K562 (cell line): ENCODE measurements around the gene ZNF2. TPM values are rescaled to one million over a fixed set of nuclear protein-coding genes. Genes with fewer than 3 reads are reported as not detected.

Source experiments
- ATAC-seq: fragments of 200-7000 bp; cut with Tn5 transposase; 3 replicates; pipeline ENCODE4 v1.9.1; 2020; ENCODE audit warnings: moderate library complexity
- BruUV-seq: library from RNA; stranded (reverse); fragments of 400-500 nt; replicated peaks from 2 replicates; lab custom pipeline; 2021; lab: Mats Ljungman, UMichigan
- CTCF ChIA-PET: fragments of 300-600 bp; formaldehyde crosslinking; extraction: SDS; loops from one replicate; lab custom pipeline; 2021; ENCODE audit warnings: low intra/inter-chr PET ratio; lab: Yijun Ruan, JAX
- POLR2A ChIA-PET: fragments of 300-600, 350-650 bp; sonication (Branson Sonifier 250); formaldehyde crosslinking; extraction: SDS; loops from one replicate; lab custom pipeline; 2021; ENCODE audit warnings: antibody characterized with exemption, inconsistent platforms; lab: Yijun Ruan, JAX
- DNase-seq, 4 experiments: peaks; one replicate each; pipeline versions ENCODE4 v3.0.0 to v3.0.0-alpha.2; 2011 to 2018; ENCODE audit warnings: low spot score in 3 of 4, mixed read lengths in 3 of 4; ENCODE audit errors: extremely low read depth in 1 of 4
- FAIRE-seq: peaks from 2 replicates; lab custom pipeline; 2011; peaks lifted over from hg19 to GRCh38; lab: Jason Lieb, UNC
- H2AFZ ChIP-seq: 2 replicates; pipeline ENCODE4 v1.6.0; 2011; ENCODE audit warnings: low read depth, low read length, control low read depth, inconsistent platforms
- H3K27ac ChIP-seq: fragments of 200-600 bp; 3 replicates; pipeline ENCODE4 v1.8.0; 2011; ENCODE audit warnings: low read depth, mild to moderate bottlenecking, control low read depth, inconsistent platforms, low read length, moderate library complexity, mixed read lengths; ENCODE audit errors: extremely low read depth
- H3K27me3 ChIP-seq, 2 experiments: fragments of 300-600 bp in 1 of 2; 2 replicates in 1 of 2; 3 replicates in 1 of 2; pipeline versions ENCODE4 v1.6.0 to v1.8.0; 2011; ENCODE audit warnings: inconsistent platforms in 2 of 2, low read length in 2 of 2, mild to moderate bottlenecking in 1 of 2, mixed read lengths in 1 of 2, moderate library complexity in 1 of 2; ENCODE audit not compliant: control insufficient read depth in 2 of 2, insufficient read depth in 2 of 2
- H3K36me3 ChIP-seq: fragments of 300-600 bp; 3 replicates; pipeline ENCODE4 v1.8.0; 2011; ENCODE audit warnings: mild to moderate bottlenecking, low read length, inconsistent platforms; ENCODE audit not compliant: control insufficient read depth, insufficient read depth
- H3K4me1 ChIP-seq, 2 experiments: fragments of 200-600 bp in 1 of 2; replicated peaks in 1 of 2; 2 replicates in 1 of 2; 3 replicates in 1 of 2; pipeline versions ENCODE4 v1.5.1 to v1.8.0; 2011; ENCODE audit warnings: inconsistent platforms in 2 of 2, low read length in 2 of 2, mild to moderate bottlenecking in 1 of 2, mixed read lengths in 1 of 2, moderate library complexity in 1 of 2; ENCODE audit not compliant: control insufficient read depth in 2 of 2, insufficient read depth in 2 of 2
- H3K4me2 ChIP-seq: 2 replicates; pipeline ENCODE4 v1.6.1; 2011; ENCODE audit warnings: low read length, control low read depth, inconsistent platforms, mixed read lengths; ENCODE audit not compliant: insufficient read depth
- H3K4me3 ChIP-seq: fragments of 200-600 bp; sonication (generic), shearing (Covaris generic); 2 replicates; pipeline ENCODE4 v1.5.1; 2016; ENCODE audit warnings: control low read depth, inconsistent platforms
- H3K79me2 ChIP-seq: fragments of 200-600 bp; 3 replicates; pipeline ENCODE4 v1.8.0; 2011; ENCODE audit warnings: low read length, inconsistent platforms; ENCODE audit not compliant: control insufficient read depth, insufficient read depth
- H3K9ac ChIP-seq, 2 experiments: 2 replicates each; pipeline versions ENCODE4 v1.6.0 to v1.6.1; 2011; ENCODE audit warnings: low read depth in 2 of 2, low read length in 2 of 2, control low read depth in 1 of 2, inconsistent platforms in 1 of 2, mild to moderate bottlenecking in 1 of 2, mixed read lengths in 1 of 2; ENCODE audit not compliant: insufficient read depth in 1 of 2
- H3K9me1 ChIP-seq: one replicate; pipeline ENCODE4 v1.6.0; 2011; ENCODE audit warnings: inconsistent platforms, mild to moderate bottlenecking, low read length, moderate library complexity; ENCODE audit not compliant: control insufficient read depth, insufficient read depth
- H3K9me3 ChIP-seq: replicated peaks from 2 replicates; pipeline ENCODE4 v1.5.1; 2011; ENCODE audit warnings: low read depth, low read length, inconsistent platforms; ENCODE audit not compliant: control insufficient read depth, insufficient read depth
- H4K20me1 ChIP-seq: replicated peaks from 2 replicates; pipeline ENCODE4 v1.6.1; 2011; ENCODE audit warnings: low read length, inconsistent platforms, mixed read lengths; ENCODE audit not compliant: control insufficient read depth, insufficient read depth
- HIVEP1 ChIP-seq: fragments of 250-450 bp; sonication (Bioruptor Pico); IDR thresholded peaks from 2 replicates; pipeline ENCODE4 v1.4.0; 2020; ENCODE audit warnings: mild to moderate bottlenecking
- L3MBTL2 ChIP-seq: fragments of 450-650 bp; IDR thresholded peaks from 2 replicates; pipeline ENCODE4 v1.6.1; 2016; ENCODE audit warnings: mild to moderate bottlenecking, moderate library complexity
- NFATC3 ChIP-seq: fragments of 450-650 bp; IDR thresholded peaks from 2 replicates; pipeline ENCODE4 v1.6.1; 2017; ENCODE audit warnings: mild to moderate bottlenecking
- RAD51 ChIP-seq: fragments of 450-650 bp; IDR thresholded peaks from 2 replicates; pipeline ENCODE4 v1.7.1; 2016; ENCODE audit warnings: low read depth, mild to moderate bottlenecking, borderline replicate concordance
- TBP ChIP-seq: optimal IDR thresholded peaks from 2 replicates; pipeline ENCODE3; 2011; ENCODE audit warnings: low read depth, low read length, improper control_type of control experiment
- TRIM24 ChIP-seq, 2 experiments: fragments of 450-650 bp; IDR thresholded peaks; 2 replicates each; pipeline ENCODE4 v1.6.1; 2016
- XRCC3 ChIP-seq: fragments of 450-650 bp; IDR thresholded peaks from 2 replicates; pipeline ENCODE4 v1.6.1; 2017; ENCODE audit warnings: mild to moderate bottlenecking, moderate library complexity
- ZFP30 ChIP-seq: fragments of 250-450 bp; sonication (Bioruptor Pico); IDR thresholded peaks from 2 replicates; pipeline ENCODE4 v1.8.0; 2022; ENCODE audit warnings: moderate library complexity, mild to moderate bottlenecking, inconsistent platforms, borderline replicate concordance
- ZNF75A ChIP-seq: fragments of 450-650 bp; formaldehyde crosslinking; IDR thresholded peaks from 2 replicates; pipeline ENCODE4 v1.4.0; 2020; ENCODE audit warnings: mild to moderate bottlenecking
- WGBS: fragments of 100-300 bp; shearing (Covaris generic); methylation state at CpG from one replicate; pipeline ENCODE4 v1.1.6; 2016; ENCODE audit warnings: low coverage, mixed read lengths; ENCODE audit not compliant: insufficient coverage; ENCODE audit errors: missing lambda C conversion rate; 5-methylcytosine and 5-hydroxymethylcytosine counted together
- in situ Hi-C: fragments of 300-500 bp; cut with MboI; formaldehyde crosslinking; loops from 4 replicates; pipeline ENCODE4 v1.15.0; 2018; ENCODE audit warnings: inconsistent platforms, mixed read lengths
- intact Hi-C: fragments of 100-400 bp; cut with micrococcal nuclease; formaldehyde crosslinking; loops from 2 replicates; pipeline ENCODE4 v1.14.2; 2022
- polyA plus RNA-seq, 8 experiments: library from polyadenylated mRNA; depleted of rRNA in 4 of 8; stranded (reverse) in 5 of 8; unstranded in 3 of 8; fragments of >200 nt; fragmentation: Nextera tagmentation in 2 of 8; fragmentation: Illumina TruSeq in 1 of 8; extraction: Ambion mirVana in 2 of 8; extraction: Trizol in 1 of 8; gene quantifications; 2 replicates each; pipeline versions ENCODE4 v1.2.1 to v1.2.3, GENCODE V29; 2011 to 2014; ENCODE audit warnings: inconsistent platforms in 1 of 8, missing spikeins in 1 of 8
- total RNA-seq, 7 experiments: library from RNA; depleted of rRNA in 6 of 7; stranded (reverse); fragments of >200 nt in 6 of 7; fragmentation: Illumina TruSeq in 2 of 7; extraction: Trizol in 2 of 7; gene quantifications; 2 replicates each; pipeline versions ENCODE4 v1.2.1 to v1.2.3, GENCODE V29; 2011 to 2021; ENCODE audit warnings: low replicate concordance in 1 of 7

ZNF2 gene
- total and polyA plus RNA-seq, 9 of the 15 experiments (the other 6 are each of a cell fraction or from before 2014, with no cell fraction given), result 1.6 to 4.5 (median 3.4) TPM

GRCh38 chr2:95149397-95149984 is 16.1 kb upstream of the ZNF2 start (continued):
- peak; percentile 97 for TF ChIP-seq ZNF75A (CRISPR knock-in tag)
- TF ChIP-seq XRCC3, result peak; percentile 77
- TF ChIP-seq TRIM24 (IDR thresholded peaks at IDR 0.05), result peak in 1 of 2 experiments; percentile 70; a peak in 1 of 4 replicates

- DNase-seq (peak; percentile 27 to 48 (median 35)), FAIRE-seq (peak; percentile 48)
- 46% methylated on average over 10 of the region's 10 CpGs for WGBS
- Histone ChIP-seq H3K27ac (peak overlapping the region; percentile 72; the same call in 1 of the 3 replicates), H3K79me2 (peaks cover 10% of the 10 kb centered on the region; the same call in 2 of the 3 replicates), H3K36me3 (peaks cover 23% of the 10 kb centered on the region; the same call in 2 of the 3 replicates), H4K20me1 (no peaks in the 10 kb centered on the region), H3K9me1 (no peaks in the 10 kb centered on the region), H2AFZ (peak overlapping the region; percentile 94; the same call in 1 of the 2 replicates), H3K9ac (peak overlapping the region; percentile 78 to 97)
- POLR2A ChIA-PET, result interaction anchor here (1.7 kb wide), 1 partner anchor 36 kb away, joined by 4 read pairs; the partner anchor contains the start of gene MRPS5
- no TSS peak for BruUV-seq
- in situ Hi-C loops, result no loop called here
- TF ChIP-seq TBP (no peak), RAD51 (no peak), L3MBTL2 (no peak), ZFP30 (CRISPR knock-in tag) (no peak), NFATC3 (no peak), HIVEP1 (CRISPR knock-in tag) (no peak)
- TF ChIP-seq, all 486 proteins: peak for 0
- CTCF ChIA-PET, result no interaction called here
- no peaks in the 10 kb centered on the region for H3K9me3 ChIP-seq
- peak overlapping the region; percentile 91 for H3K4me2 ChIP-seq
- intact Hi-C loops, result no loop called here
- H3K4me3 ChIP-seq, result peak overlapping the region; percentile 73
- ATAC-seq, result peak; percentile 34
- H3K4me1 ChIP-seq, result peaks cover 4 to 16% of the 10 kb centered on the region in 2 experiments; a peak in 4 of 5 replicates
- H3K27me3 ChIP-seq, result no peaks in the 10 kb centered on the region
These were observed 7.2 kb upstream of the ZNF2 start for GRCh38 chr2:95158441-95158840.
